Urinary bladder (tissue), 4 donors: ENCODE data around the gene ARPC5. TPM values are rescaled to one million over a fixed set of nuclear protein-coding genes. Genes with fewer than 3 reads are reported as not detected.
"Not testable (repeated sequence)": the region's sequence is repeated elsewhere in the genome, so short reads cannot be mapped to it uniquely, and the experiment has no call there.

Source experiments
- DNase-seq: peaks from one replicate; pipeline ENCODE4 v3.0.0-alpha.2; 2015; ENCODE audit errors: extremely low spot score
- H3K27ac ChIP-seq: one replicate; pipeline ENCODE4 v1.5.1; 2013; ENCODE audit warnings: low read depth, mild to moderate bottlenecking, moderate library complexity
- H3K36me3 ChIP-seq: one replicate; pipeline ENCODE4 v1.6.1; 2013; ENCODE audit warnings: mild to moderate bottlenecking, moderate library complexity; ENCODE audit not compliant: insufficient read depth
- H3K4me1 ChIP-seq: one replicate; pipeline ENCODE4 v1.6.1; 2013; ENCODE audit warnings: mild to moderate bottlenecking, moderate library complexity; ENCODE audit not compliant: insufficient read depth
- H3K4me3 ChIP-seq: one replicate; pipeline ENCODE4 v1.5.1; 2013; ENCODE audit warnings: low read depth, low read length
- WGBS: extraction: QIAGEN DNeasy Blood & Tissue Kit; methylation state at CpG from one replicate; pipeline ENCODE4 v1.1.7; 2013; 5-methylcytosine and 5-hydroxymethylcytosine counted together
- polyA plus RNA-seq: library from polyadenylated mRNA; stranded (reverse); fragments of 200-250 nt; gene quantifications from one replicate; pipeline ENCODE4 v1.2.3, GENCODE V29; 2013
- total RNA-seq: library from RNA; depleted of rRNA; stranded (reverse); fragments of >200 nt; gene quantifications from one replicate; pipeline ENCODE4 v1.2.3, GENCODE V29; 2014
- donor health status: healthy with polysubstance abuse.
- donor health status: healthy.

Gene ARPC5
- total and polyA plus RNA-seq, 2 donors: 104 to 145 TPM

DNA sequence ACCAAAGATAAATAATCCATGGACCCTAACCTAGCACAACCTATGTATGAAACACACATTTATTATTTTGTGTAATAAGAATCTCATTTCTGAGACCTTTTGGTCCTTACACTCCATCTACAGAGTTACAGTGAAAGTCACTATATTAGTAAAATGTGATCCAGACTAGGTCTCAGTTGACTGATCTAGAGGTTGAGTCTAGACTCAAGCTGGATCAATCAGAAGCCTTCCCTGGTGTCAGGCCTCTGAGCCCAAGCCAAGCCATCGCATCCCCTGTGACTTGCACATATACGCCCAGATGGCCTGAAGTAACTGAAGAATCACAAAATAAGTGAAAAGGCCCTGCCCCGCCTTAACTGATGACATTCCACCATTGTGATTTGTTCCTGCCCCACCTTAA is 22.6 kb downstream of the ARPC5 start:
- WGBS: 99% methylated on average over 3 of the region's 3 CpGs
- H3K36me3 ChIP-seq, H3K27ac ChIP-seq, DNase-seq, H3K4me1 ChIP-seq, H3K4me3 ChIP-seq: not testable (repeated sequence)

DNA sequence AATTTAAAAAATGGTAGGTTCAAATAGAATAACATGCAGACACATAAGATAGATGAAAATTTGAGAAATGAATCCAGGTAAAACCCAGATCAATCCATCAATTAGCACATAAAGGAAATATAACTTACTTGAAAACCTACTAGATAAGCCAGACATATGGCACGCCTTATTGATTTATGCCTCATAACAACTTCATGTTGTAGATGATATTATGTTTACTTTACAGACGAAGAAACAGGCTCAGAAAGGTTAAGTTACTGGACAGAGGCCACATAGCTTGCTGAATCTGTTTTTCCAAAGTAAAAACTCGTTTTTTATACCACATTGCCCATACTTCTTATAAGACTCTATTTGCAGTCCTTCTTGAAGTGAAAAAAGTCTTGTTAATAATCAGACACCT is 23.2 kb downstream of the ARPC5 start:
- DNase-seq: no peak
- WGBS: 71% methylated on average over 3 of the region's 3 CpGs
- Histone ChIP-seq H3K27ac (no peak overlapping the region), H3K36me3 (no peaks in the 10 kb centered on the region), H3K4me1 (no peaks in the 10 kb centered on the region), H3K4me3 (no peak overlapping the region)

DNA sequence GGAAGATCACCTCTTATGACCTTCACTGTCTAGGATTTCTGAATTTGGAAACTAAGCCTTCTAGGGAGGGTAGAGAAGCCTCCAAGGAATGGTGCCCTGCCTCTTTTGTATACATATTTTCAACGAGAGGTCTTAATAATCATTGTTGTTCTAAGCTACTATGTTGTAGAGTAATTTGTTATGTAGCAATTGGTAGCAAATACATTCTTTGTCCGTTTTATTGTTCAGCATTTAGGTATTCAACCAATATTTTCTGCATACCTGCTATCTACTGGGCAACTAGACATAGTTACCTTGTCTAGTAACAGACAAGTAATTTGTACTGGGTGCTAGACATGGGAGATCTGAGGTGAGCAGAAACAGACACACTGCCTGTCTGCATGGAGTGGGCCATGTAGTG is 24.6 kb downstream of the ARPC5 start:
- Histone ChIP-seq H3K4me1 (no peaks in the 10 kb centered on the region), H3K4me3 (no peak overlapping the region), H3K27ac (no peak overlapping the region), H3K36me3 (no peaks in the 10 kb centered on the region)
- DNase-seq: no peak
- WGBS: 37% methylated on average over 2 of the region's 2 CpGs

DNA sequence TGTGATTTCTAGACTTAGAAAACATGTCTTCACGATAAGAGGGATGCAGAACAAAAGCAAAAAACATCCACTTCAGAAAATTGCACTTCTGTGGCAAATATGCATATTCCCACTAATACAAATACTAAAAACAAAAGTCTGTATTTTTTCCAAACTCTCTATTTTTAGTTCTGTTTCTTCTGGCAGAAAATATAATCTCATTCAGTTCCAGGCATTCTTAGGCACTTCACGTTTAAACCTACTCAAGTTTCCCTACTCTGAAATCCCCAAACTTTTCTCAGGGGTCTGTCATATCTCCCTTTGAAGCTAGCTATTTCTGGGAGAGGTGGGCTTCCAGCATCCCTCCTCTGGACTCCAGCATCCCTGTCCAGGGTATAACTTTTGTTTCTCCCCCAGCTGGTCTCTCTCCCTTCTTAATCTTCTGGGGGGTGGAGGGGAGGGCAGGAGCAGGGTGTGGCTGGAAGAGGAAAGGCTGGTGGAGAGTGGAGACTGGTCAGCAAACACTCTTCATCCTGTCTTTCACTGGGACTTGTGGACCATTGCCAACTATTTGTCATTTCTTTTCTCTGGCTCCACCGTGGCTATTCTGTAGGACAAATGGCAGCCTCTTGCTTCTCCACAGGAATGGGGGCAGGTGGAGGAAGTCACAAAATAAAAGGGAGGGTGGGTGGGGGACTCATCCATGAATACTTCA is 25.7 kb downstream of the ARPC5 start:
- no peak overlapping the region for H3K4me3 ChIP-seq
- 11% methylated on average over 3 of the region's 3 CpGs for WGBS
- H3K36me3 ChIP-seq: no peaks in the 10 kb centered on the region
- H3K27ac ChIP-seq: no peak overlapping the region
- no peak for DNase-seq
- H3K4me1 ChIP-seq: no peaks in the 10 kb centered on the region

DNA sequence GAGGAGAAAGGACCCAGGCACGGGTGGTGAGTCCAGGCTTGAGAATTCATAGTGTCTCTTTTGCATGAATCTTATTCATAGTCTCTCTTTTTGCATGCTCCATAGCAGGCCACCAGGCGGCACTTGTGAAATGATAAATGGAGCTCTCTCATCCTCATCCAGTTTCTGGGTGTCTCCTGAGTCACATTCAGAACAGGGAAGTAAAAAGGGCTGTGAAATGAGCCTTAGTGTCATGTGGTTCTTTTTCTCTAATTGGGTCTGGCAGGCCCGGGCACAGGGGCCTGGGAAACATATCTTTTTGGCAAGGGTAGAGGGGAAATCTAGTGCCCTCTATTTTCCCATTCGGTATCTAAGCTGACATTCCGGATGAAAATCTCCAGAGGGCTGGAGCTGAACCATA is 26.3 kb downstream of the ARPC5 start:
- WGBS: 23% methylated on average over 5 of the region's 5 CpGs
- no peak for DNase-seq
- no peak overlapping the region for H3K4me3 ChIP-seq
- H3K27ac ChIP-seq: no peak overlapping the region
- H3K4me1 ChIP-seq: no peaks in the 10 kb centered on the region
- no peaks in the 10 kb centered on the region for H3K36me3 ChIP-seq

DNA sequence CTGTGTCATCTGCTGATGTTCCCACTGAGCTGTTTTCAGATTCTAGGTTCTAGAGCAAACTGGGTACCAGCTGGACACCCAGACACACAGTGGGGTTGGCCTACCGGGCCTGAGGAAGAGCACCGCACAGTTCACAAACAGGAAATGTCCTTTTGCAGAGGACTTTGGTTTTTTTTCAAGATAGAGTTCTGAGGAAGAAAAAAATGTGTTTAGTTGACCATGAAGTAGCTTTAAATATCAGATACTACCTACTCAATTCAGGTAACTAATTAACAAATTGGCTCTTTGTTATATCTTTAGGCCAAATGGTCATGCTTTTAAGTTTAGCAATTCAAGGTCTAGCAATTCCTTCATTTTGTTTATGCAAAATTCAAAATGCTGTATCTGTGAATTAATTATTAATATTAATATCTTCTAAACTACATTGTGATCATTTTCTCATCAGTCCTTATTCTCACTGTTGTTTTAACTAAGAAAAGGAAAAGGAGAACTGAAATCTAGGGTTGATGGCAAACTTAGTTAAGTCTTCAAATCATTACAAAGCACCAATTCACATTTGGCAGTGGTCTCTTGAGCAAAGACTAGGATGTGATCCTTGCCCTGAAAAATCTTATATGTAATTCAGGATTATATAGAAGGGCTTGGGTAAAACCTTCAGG is 28.1 kb downstream of the ARPC5 start:
- WGBS: 66% methylated on average over 2 of the region's 2 CpGs

DNA sequence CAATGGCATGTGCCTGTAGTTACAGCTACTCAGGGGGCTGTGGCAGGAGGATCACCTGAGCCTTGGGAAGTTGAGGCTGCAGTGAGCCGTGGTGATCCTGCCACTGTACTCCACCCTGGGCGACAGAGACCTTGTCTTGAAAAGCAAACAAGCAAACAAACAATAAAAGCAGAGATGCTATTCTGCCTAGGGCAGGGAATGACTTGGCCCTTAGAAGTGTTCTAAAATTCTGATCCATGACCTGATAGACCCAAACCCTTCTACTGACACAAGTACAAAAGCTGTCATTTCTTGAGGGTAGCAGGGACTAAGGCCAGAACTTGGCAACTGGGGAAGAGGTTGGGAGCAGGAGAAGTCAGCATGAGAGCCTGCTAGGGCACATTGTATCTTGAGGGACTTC is 29.7 kb downstream of the ARPC5 start:
- Histone ChIP-seq H3K4me3 (no peak overlapping the region), H3K36me3 (no peaks in the 10 kb centered on the region), H3K27ac (no peak overlapping the region), H3K4me1 (no peaks in the 10 kb centered on the region)
- no peak for DNase-seq
- WGBS: 91% methylated on average over 2 of the region's 2 CpGs

More for the DNA sequence above, 28.1 kb downstream of the ARPC5 start:
- Histone ChIP-seq H3K36me3 (no peaks in the 10 kb centered on the region), H3K27ac (no peak overlapping the region), H3K4me3 (no peak overlapping the region), H3K4me1 (no peaks in the 10 kb centered on the region)
- no peak for DNase-seq

DNA sequence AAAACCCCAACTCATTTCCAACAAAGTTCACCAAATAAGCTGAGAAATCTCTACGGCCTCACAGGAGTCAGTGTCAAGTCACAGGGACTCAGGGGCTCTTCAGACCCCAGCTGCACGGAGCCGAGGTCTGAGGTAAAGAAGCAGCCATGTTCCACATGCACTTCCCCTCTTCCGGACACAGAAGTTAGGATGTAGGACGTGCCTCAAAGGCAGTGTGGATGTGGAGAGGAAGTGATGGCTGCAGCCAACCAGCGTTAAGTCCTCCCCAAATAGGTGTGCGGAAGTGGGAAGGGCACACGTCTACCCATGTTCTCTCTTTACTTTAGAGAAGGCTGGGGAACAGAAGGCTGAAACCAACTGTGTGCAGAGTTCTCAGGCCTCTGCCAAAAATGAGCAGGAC is 30.8 kb downstream of the ARPC5 start:
- no peak for DNase-seq
- 84% methylated on average over 8 of the region's 8 CpGs for WGBS
- Histone ChIP-seq H3K4me3 (no peak overlapping the region), H3K4me1 (no peaks in the 10 kb centered on the region), H3K27ac (no peak overlapping the region), H3K36me3 (no peaks in the 10 kb centered on the region)

DNA sequence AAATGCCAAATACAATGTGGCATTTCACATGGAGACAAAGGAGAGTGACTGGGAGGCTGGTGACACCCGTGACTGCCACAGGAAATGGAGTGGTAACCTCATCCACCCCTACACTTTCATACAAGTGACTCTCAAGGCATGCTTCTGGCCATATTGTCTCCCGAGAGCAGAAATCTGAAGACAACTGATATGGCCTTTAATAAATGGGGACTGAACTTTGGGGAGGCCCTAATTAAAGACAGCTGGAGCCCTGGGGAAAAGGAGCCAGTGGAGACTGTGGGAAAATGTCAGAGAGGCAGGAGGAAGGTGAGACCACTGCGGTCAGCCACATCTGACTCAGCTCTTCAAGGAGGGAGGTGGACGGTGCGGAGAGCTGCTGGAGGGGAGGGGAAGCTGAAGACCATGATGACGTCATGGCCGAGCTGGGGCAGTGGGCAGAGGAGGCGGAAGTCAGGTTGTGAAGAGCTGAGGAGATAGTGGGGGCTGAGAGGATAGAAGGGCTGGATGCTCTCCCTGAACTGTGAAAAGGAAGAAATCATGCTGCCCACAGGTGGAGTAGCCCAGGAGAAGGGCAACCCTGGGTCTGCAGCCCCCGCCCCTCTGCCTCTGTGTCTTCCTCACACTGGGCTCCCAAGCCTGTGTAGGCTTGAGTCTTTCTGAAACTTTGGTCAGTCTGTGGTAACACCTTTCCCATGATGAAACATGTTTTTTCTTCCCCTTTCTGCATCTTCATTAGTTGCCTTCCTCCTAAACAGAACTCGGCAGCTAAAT is 31.4 kb downstream of the ARPC5 start:
- no peak overlapping the region for H3K27ac ChIP-seq
- no peak for DNase-seq
- 59% methylated on average over 10 of the region's 10 CpGs for whole genome bisulfite sequencing

DNA sequence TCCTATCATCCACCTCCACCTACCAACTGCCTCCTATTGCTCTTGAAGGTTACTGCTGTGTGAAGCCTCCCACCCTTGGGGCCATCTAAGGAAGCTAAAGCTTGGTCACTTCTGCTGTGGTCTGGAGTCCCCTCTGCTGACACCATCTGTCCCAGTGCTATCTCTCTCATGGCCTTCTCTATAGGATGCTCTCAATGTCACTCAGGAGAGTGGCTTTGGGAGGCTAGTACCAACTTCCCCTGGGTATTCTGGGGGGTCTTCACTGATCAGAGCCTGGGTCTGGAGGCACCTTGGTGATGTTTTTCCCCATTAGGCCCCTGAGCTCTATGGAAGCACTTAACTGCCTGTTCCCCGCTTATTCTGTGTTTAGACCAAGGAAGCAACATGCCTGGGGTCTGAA is 33.1 kb downstream of the ARPC5 start:
- Histone ChIP-seq H3K4me1 (no peaks in the 10 kb centered on the region), H3K4me3 (no peak overlapping the region), H3K36me3 (no peaks in the 10 kb centered on the region), H3K27ac (no peak overlapping the region)
- WGBS: 96% methylated on average over 1 of the region's 1 CpG
- no peak for DNase-seq

More for the DNA sequence above, 31.4 kb downstream of the ARPC5 start:
- Histone ChIP-seq H3K4me1 (no peaks in the 10 kb centered on the region), H3K36me3 (no peaks in the 10 kb centered on the region), H3K4me3 (no peak overlapping the region)

DNA sequence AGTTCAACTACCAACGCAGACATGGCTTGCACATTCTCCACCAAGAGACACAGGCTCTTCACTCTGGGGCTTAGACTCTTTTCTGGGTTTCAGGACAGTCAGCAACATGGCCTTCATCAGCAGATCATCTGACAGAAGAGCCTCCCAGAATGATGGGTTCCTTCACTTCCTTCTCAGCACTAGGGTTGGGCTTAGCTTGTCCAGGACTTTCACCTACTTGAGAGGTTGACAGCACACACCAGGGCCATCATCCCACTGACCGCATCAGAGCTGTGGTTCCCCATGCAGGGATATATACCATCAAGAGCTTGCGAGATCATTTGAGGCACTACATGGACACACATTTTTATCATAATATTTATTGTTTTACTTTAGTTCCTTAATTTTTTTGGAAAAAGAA is 34.9 kb downstream of the ARPC5 start:
- Histone ChIP-seq H3K4me3 (no peak overlapping the region), H3K4me1 (no peaks in the 10 kb centered on the region), H3K27ac (no peak overlapping the region), H3K36me3 (no peaks in the 10 kb centered on the region)
- no peak for DNase-seq
- 92% methylated on average over 3 of the region's 3 CpGs for WGBS

DNA sequence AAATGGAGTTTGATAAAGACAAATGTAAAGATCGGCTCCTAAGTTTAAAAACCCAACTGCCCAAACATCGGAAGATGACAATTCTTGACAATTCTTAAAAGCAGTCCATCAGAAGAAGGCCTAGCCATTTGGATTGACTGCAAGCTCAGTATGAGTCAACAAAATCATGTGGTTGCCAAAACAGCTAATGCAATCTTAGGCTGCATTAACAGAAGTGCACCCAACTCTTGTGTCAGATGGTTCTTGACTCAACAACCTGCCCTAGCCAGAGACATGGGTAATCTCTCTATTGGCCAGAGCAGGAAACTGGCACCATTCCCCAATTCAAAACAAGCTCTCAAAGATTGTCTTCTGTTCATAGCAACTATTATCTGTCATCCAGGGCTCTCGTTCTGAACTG is 35.4 kb downstream of the ARPC5 start:
- no peaks in the 10 kb centered on the region for H3K4me1 ChIP-seq
- H3K4me3 ChIP-seq: no peak overlapping the region
- H3K36me3 ChIP-seq: no peaks in the 10 kb centered on the region
- DNase-seq: no peak
- WGBS: 82% methylated on average over 3 of the region's 3 CpGs
- H3K27ac ChIP-seq: no peak overlapping the region

DNA sequence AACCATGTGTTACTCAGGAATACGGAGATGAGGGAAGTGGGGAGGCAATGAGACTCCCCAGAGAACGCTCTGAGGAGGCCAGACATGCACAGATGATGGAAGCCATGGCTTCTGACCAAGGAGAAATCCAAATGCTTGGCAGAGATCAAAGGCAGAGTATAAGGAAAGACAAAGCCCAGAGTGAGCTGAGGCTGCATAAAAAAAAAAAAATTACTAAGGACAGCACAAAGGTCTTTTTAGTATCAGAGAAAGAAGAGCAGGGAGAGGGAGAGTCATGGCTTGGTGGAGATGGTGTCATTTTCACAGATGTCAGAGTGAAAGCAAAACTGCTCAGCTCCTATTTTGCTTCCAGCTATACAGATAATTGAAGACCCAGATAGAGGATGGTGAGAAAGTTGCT is 37.2 kb downstream of the ARPC5 start:
- Histone ChIP-seq H3K27ac (no peak overlapping the region), H3K4me1 (no peaks in the 10 kb centered on the region), H3K36me3 (no peaks in the 10 kb centered on the region), H3K4me3 (no peak overlapping the region)
- WGBS: 36% methylated on average over 2 of the region's 2 CpGs
- no peak for DNase-seq
